ENCODE data around the gene CORO1C. TPM values are rescaled to one million over a fixed set of nuclear protein-coding genes. Genes with fewer than 3 reads are reported as not detected.

CORO1C gene
- total and polyA plus RNA-seq, 9 of the 15 experiments (the other 6 are each of a cell fraction or from before 2014, with no cell fraction given): 55.2 to 280 (median 150) TPM

- TF ChIP-seq ZBTB26 (CRISPR knock-in tag; IDR thresholded peaks at IDR 0.05) (no peak), ZNF277 (CRISPR knock-in tag; IDR thresholded peaks at IDR 0.05; ENCODE audit: borderline replicate concordance) (no peak), E2F5 (CRISPR knock-in tag; IDR thresholded peaks at IDR 0.05) (no peak), PHB (CRISPR knock-in tag; IDR thresholded peaks at IDR 0.05) (no peak), ARID1B (IDR thresholded peaks at IDR 0.05) (peak; percentile 94), CHD4 (IDR thresholded peaks at IDR 0.05; ENCODE audit: insufficient read depth, insufficient replicate concordance, low read depth, low read length, poor library complexity, severe bottlenecking) (no peak), NFATC3 (IDR thresholded peaks at IDR 0.05) (no peak), MBD2 (IDR thresholded peaks at IDR 0.05; ENCODE audit: borderline replicate concordance, low read depth) (peak; percentile 64), SNRNP70 (optimal IDR thresholded peaks at IDR 0.05; ENCODE audit: low read depth, low read length) (no peak), MLLT1 (IDR thresholded peaks at IDR 0.05) (peak in 1 of 2 experiments; percentile 54; a peak in 1 of 4 replicates), ZNF165 (CRISPR knock-in tag; IDR thresholded peaks at IDR 0.05; ENCODE audit: borderline replicate concordance) (0 out of 2 replicates have a peak, but pooled peaks have one; percentile 22), SRSF9 (IDR thresholded peaks at IDR 0.05; ENCODE audit: borderline replicate concordance, low read depth, low read length) (no peak), SRF (CRISPR knock-in tag; IDR thresholded peaks at IDR 0.05) (peak; percentile 100), MEF2A (IDR thresholded peaks at IDR 0.05; ENCODE audit: control insufficient read depth, low read depth, low read length) (no peak), ZNF75A (CRISPR knock-in tag; IDR thresholded peaks at IDR 0.05) (no peak), KLF16 (IDR thresholded peaks at IDR 0.05) (peak; percentile 88), MTA2 (IDR thresholded peaks at IDR 0.05; ENCODE audit: low read depth) (peak; percentile 79), PHTF2 (CRISPR knock-in tag; IDR thresholded peaks at IDR 0.05) (no peak), JUNB (CRISPR knock-in tag; conservative IDR thresholded peaks at IDR 0.05) (no peak), MNT (conservative IDR thresholded peaks at IDR 0.05) (peak; percentile 39 to 76; a peak in 3 of 4 replicates), COPS2 (conservative IDR thresholded peaks at IDR 0.05) (no peak), EHMT2 (IDR thresholded peaks at IDR 0.05) (no peak), OTX1 (CRISPR knock-in tag; IDR thresholded peaks at IDR 0.05) (peak; percentile 76)
Observed at GRCh38 chr12:108691175-108691997, 39.9 kb downstream of the CORO1C start (continued).
